WTC11 (cell line): ENCODE data around the gene WNK3.

Source experiments
- ATF2 ChIP-seq: sonication (generic); formaldehyde crosslinking; IDR thresholded peaks from 2 replicates; pipeline ENCODE4 v1.8.1; 2022; ENCODE audit warnings: low read depth, missing genetic modification reagents, borderline replicate concordance
- CTCF ChIP-seq: fragments of 200-600 bp; IDR thresholded peaks from 2 replicates; pipeline ENCODE4 v1.8.0; 2022; ENCODE audit warnings: antibody characterized with exemption
- FOXK1 ChIP-seq: sonication (generic); formaldehyde crosslinking; IDR thresholded peaks from 2 replicates; pipeline ENCODE4 v1.8.0; 2022; ENCODE audit warnings: mild to moderate bottlenecking, moderate library complexity, missing genetic modification reagents
- NFYB ChIP-seq: sonication (generic); formaldehyde crosslinking; conservative IDR thresholded peaks from 2 replicates; pipeline ENCODE4 v1.8.0; 2022; ENCODE audit warnings: low read depth, missing genetic modification reagents

GRCh38 chrX:54208531-54208930, 149.3 kb downstream of the WNK3 start:
- no peak for TF ChIP-seq CTCF
- TF ChIP-seq ATF2 (CRISPR knock-in tag) = no peak
- TF ChIP-seq NFYB = no peak
- no peak for TF ChIP-seq FOXK1 (CRISPR knock-in tag)
